ENCODE results near the gene DYNLT1. TPM values are rescaled to one million over a fixed set of nuclear protein-coding genes. Genes with fewer than 3 reads are reported as not detected.

The DYNLT1 gene
- total and polyA plus RNA-seq, 2 of the 4 experiments (the other 2 are of a cell fraction), result 235 to 349 TPM

- Histone ChIP-seq H2BK120ac (ENCODE audit: low read depth, low read length) (no peak overlapping the region), H3K36me3 (ENCODE audit: control insufficient read depth, insufficient read depth, low read length) (peaks cover 41% of the 10 kb centered on the region), H4K8ac (ENCODE audit: low read depth in 2 of 2, low read length in 2 of 2) (no peak overlapping the region), H3K79me1 (ENCODE audit: low read depth in 1 of 2, low read length in 2 of 2) (peaks cover 3 to 13% of the 10 kb centered on the region in 2 experiments; a peak in 3 of 4 replicates), H3K9me1 (ENCODE audit: insufficient read depth, low read length) (peaks cover 11% of the 10 kb centered on the region), H3K9ac (ENCODE audit: low read depth, low read length) (no peak overlapping the region), H3K4me2 (ENCODE audit: low read depth, low read length) (no peak overlapping the region), H2BK5ac (ENCODE audit: low read depth, low read length, poor library complexity, severe bottlenecking) (no peak overlapping the region), H3K4me3 (ENCODE audit: insufficient read depth, low read depth, low read length) (no peak overlapping the region), H3K27ac (ENCODE audit: insufficient read depth, low read length) (no peak overlapping the region), H2AK5ac (ENCODE audit: low read depth, low read length) (no peak overlapping the region), H3K9me3 (ENCODE audit: control insufficient read depth, insufficient read depth, low read length) (no peaks in the 10 kb centered on the region), H3K4me1 (ENCODE audit: control insufficient read depth, insufficient read depth, low read length) (peaks cover 3% of the 10 kb centered on the region; the same call in 1 of the 2 replicates), H3K4ac (ENCODE audit: low read depth, low read length) (no peak overlapping the region), H3K56ac (ENCODE audit: extremely low read depth, insufficient read depth, low read length) (no peak overlapping the region), H4K5ac (ENCODE audit: low read depth, low read length) (no peak overlapping the region), H4K91ac (ENCODE audit: insufficient read depth, low read depth, low read length) (no peak overlapping the region), H3K14ac (replicated peaks; ENCODE audit: low read depth, low read length) (no peak overlapping the region), H2BK15ac (ENCODE audit: low read depth, low read length) (no peak overlapping the region), H2AFZ (replicated peaks; ENCODE audit: low read length, poor library complexity) (no peak overlapping the region), H4K20me1 (ENCODE audit: insufficient read depth, low read length) (no peaks in the 10 kb centered on the region), H2AK9ac (replicated peaks; ENCODE audit: low read depth, low read length, poor library complexity) (no peak overlapping the region), H2BK20ac (ENCODE audit: low read depth, low read length) (no peak overlapping the region), H3K27me3 (ENCODE audit: control insufficient read depth, insufficient read depth, low read length) (no peaks in the 10 kb centered on the region), H3K23ac (ENCODE audit: low read depth, low read length) (no peak overlapping the region), H3K18ac (ENCODE audit: low read depth, low read length) (no peak overlapping the region)
- intact Hi-C loops (cut with micrococcal nuclease), result no loop called here
- no TSS peak for BruUV-seq (replicated peaks)
- DNase-seq (no peak), ATAC-seq (ENCODE audit: low read depth) (no peak)
- ChIA-PET POLR2A (ENCODE audit: unreplicated experiment) (no interaction called here), CTCF (no interaction called here)
- in situ Hi-C loops (cut with MboI; ENCODE audit: low sequenced_read_pairs), result no loop called here
- no peak for TF ChIP-seq NFE2L2 (IDR thresholded peaks at IDR 0.05; ENCODE audit: low read depth, low read length)
- TF ChIP-seq USF2 (IDR thresholded peaks at IDR 0.05; ENCODE audit: low read depth, low read length), result no peak
- peak; percentile 45 for TF ChIP-seq RAD21 (IDR thresholded peaks at IDR 0.05; ENCODE audit: low read length)
- peak; percentile 49 for TF ChIP-seq SMC3 (IDR thresholded peaks at IDR 0.05; ENCODE audit: low read depth, low read length)
- TF ChIP-seq, protein P1, sequence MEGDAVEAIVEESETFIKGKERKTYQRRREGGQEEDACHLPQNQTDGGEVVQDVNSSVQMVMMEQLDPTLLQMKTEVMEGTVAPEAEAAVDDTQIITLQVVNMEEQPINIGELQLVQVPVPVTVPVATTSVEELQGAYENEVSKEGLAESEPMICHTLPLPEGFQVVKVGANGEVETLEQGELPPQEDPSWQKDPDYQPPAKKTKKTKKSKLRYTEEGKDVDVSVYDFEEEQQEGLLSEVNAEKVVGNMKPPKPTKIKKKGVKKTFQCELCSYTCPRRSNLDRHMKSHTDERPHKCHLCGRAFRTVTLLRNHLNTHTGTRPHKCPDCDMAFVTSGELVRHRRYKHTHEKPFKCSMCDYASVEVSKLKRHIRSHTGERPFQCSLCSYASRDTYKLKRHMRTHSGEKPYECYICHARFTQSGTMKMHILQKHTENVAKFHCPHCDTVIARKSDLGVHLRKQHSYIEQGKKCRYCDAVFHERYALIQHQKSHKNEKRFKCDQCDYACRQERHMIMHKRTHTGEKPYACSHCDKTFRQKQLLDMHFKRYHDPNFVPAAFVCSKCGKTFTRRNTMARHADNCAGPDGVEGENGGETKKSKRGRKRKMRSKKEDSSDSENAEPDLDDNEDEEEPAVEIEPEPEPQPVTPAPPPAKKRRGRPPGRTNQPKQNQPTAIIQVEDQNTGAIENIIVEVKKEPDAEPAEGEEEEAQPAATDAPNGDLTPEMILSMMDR (conservative IDR thresholded peaks at IDR 0.05; ENCODE audit: low read depth, low read length), result peak; percentile 35
- WGBS, 2 experiments (ENCODE audit: extremely low coverage in 2 of 2, insufficient read length in 1 of 2), result no CpG with 5 or more reads among the region's 5 CpGs
- dilution Hi-C loops (cut with HindIII; ENCODE audit: low sequenced_read_pairs, unreplicated experiment), result no loop called here
These were observed 49.3 kb downstream of the DYNLT1 start for GRCh38 chr6:158595223-158595622.

Data from IMR-90 (cell line).